Ramos (cell line): Measurements from ENCODE around the gene GCLC.
"Not testable (repeated sequence)": the region's sequence is repeated elsewhere in the genome, so short reads cannot be mapped to it uniquely, and the experiment has no call there.

Experiments
- in situ Hi-C: fragments of 300-500 bp; cut with MboI; formaldehyde crosslinking; loops from one replicate; pipeline ENCODE4 v1.14.3; 2022; ENCODE audit warnings: low sequenced_read_pairs; ENCODE audit not compliant: unreplicated experiment

GCLC gene

DNA sequence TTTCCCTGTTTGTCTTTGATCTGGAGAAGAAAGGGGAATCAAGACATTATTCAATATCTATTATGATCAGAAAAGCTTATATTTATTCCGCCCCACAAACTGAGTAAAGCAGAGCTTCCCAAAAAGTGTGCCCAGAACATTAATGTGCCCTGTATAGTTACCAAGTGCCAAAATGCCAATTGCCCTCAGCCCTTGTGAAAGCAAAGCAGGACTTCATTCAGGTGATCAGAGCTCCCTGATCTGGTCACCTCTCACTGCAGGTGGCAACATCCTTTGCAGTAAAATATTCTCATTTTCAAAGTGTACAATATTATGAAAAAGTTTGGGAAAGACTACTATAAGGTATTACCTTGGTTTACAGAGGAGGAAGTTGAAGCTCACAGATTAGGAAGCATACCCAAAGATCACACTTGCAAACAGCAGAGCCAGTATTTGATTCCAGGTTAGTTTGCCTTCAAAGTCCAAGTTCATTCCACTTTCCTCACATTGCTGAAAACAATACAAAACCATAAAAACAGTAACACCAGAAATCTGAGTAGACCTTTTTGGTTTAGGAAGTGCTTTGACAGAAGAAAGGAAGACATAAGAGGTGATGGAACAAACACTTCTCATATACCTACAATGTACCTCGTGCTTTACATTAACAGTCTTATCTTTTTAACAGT lies 19.6 kb upstream of the GCLC start:
- in situ Hi-C loops = no loop called here

DNA sequence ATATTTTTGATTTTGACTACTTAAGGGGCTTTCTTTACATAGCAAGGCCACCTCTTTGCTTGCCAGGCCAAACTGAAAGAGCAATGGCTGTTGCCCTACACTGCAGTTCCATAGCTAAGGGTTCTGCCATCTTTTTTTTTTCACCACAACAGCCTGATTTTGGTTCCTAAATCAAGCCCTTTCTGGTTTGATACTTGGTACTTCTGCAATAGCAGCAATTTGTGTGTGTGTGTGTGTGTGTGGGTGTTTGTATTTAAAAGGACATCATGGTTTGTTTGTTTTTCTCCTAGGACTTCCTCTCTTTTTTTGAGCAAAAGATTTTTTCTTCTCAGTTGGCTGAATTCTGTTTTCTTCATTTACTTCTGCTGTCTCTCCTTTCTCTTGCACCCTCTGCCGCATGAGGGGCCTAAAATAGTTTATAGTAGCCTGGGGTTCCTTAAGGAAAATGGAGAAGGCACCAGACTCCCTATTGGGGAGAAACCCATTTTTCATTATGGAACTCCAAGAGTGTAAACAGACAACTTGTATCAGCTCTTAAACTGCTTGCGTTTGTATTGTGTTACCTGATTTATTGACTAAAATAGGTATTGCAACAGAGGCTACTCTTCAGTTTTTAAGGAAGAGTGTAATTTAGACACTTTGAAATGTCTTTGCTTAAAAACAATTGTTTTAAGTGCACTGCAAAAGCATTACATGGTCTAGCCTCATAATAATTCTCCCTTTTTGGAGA lies 12.2 kb upstream of the GCLC start:
- in situ Hi-C loops = no loop called here

DNA sequence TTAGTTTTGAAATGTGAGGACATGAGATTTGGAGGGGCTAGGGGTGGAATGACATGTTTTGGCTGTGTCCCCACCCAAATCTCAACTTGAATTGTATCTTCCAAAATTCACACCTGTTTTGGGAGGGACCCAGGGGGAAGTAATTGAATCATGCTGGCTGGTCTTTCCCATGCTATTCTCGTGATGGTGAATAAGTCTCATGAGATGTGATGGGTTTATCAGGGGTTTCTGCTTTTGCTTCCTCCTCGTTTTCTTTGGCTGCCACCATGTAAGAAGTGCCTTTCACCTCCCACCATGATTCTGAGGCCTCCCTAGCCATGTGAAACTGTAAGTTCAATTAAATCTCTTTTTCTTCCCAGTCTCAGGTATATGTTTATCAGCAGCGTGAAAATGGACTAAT lies 8.7 kb upstream of the GCLC start:
- in situ Hi-C loops = not testable (repeated sequence)

DNA sequence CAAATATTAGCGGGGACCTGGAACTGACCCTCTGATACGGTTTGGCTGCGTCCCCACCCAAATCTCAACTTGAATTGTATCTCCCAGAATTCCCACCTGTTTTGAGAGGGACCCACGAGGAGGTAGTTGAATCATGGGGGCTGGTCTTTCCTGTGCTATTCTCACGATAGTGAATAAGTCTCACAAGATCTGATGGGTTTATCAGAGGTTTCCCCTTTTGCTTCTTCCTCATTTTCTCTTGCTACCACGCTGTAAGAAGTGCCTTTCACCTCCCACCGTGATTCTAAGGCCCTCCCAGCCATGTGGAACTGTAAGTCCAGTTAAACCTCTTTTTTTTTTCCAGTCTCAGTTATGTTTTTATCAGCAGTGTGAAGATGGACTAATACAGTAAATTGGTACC lies 6.8 kb upstream of the GCLC start:
- in situ Hi-C loops = not testable (repeated sequence)

DNA sequence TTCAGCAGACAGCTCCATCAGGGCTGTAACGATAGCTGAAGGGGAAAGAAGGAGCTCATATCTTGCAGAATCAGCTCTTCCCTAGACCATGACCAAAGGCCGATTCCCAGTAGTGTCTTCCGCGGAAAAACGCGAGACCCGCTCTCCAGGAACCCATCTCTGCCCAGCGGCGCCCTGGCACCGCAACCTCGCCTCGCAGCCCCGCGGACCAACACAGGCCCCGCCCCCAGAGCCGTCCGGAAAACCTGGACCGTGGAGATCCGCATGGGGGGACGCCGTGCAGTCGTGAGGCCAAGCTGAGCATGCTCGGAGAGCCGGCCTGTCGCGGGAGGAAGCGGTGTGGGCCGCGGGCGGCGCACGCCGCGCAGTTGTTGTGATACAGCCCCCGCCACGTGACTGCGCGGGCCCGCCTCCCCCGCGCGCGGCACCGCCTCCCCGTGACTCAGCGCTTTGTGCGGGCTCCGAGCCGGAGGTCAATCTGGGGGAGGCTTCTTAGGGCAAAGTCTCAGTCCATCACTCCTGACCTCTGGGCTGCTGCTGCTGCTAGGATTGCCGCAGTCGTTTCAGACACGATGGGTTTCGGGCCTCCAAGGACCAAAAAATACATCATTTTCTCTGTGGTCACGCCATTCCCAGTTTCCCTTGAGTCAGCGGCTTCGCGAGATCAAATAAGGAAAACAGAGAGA lies 3.1 kb upstream of the GCLC start:
- in situ Hi-C loops = no loop called here

DNA sequence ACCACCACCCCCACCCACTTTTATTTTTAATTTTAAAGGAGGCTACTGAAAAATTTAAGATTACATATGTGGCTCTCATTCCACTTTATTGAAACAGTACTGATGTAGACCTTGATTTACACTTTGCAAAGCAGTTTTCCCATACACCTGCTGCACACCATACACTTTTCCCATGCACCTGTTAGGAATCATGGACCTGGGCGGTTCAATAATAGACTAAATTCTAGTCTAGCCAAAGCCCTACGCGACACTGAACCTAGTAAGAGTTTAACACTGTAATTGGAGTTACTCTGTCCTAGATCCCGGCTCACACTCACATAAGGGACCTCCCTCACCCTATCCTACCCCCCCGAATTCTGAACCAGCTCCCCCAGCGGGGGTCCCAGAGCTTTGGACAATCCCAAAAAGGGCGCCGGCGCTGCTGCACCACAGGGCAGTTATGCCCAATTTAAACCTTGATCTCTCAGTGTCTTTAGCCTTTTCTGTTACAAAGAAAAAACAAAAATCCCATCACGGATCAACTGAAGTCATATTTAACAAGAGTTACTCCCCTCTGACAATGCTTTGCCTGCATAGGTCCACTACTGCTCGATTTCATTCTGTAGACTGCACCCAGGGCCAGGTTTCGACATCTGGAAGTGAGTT lies 2.4 kb upstream of the GCLC start:
- in situ Hi-C loops = no loop called here

DNA sequence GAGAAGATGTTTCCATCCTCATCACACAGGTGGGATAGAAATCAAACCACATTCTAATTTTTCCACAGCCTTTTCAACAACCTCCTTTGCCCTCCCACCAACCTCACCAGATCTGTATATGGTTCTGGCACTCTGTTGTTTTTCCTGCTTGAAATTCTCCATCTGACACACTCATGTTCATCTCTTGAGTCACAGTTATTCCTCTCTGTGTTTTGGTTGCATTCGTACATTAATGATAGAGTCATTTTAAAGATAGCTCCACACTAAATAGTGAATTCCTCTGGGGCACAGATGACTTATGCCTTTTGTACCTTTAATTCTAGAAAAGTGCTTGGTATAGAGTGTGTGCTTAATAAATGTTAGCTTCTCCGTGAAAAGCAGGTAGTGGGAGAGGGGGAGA lies 1.4 kb upstream of the GCLC start:
- in situ Hi-C loops = no loop called here

DNA sequence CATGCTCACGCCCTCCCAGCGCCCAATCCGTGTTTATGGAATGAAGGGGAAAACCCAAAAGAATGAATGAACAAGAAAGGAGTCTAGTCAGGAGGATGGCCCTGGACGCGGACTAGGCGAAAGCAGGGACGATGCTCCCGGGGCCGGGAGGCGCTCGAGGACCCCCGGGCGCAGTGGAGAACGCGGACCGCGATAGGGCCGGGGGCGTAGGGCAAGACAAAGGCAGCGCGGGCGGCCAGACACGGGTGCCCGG lies 758 bp downstream of the GCLC start:
- in situ Hi-C loops = no loop called here

DNA sequence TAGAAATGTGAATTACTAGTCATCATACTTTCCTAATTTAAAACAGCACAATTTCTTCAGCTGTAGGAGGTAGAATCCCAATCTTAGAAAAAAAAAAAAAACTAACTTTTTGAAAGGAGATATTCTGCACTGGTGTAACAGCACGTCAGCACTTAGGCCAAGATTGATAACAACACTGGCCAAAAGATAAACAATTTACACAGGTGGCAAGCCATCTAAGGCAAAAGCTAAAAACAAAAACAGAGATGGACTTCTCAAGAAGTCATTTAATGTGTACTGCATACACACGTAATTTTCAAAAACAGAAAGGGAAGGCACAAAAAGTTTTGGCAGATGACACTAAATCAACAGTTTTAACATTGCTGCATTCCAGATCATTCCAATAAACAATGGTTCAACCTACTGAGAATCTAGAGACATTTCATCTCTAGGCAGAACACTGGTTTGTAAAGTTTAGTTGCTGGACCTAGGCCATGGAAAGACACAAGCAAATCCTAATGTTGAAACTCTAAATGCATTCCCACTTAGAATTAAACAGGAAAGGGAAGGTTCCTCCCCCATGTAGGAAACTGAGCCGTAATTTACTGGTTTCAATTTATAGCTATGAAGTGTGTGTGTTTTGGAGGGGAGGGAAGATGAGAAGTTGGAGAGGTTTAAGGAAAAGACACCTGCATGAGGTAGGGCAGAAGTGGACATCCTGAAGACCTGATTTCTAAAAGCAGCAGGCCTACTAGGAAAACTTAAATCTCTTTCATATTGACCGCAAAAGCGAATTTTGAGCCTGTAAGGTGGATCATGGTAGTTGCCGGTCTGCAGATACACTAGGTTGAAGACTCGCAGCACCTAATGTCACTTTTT lies 1.3 kb downstream of the GCLC start:
- in situ Hi-C loops = no loop called here

DNA sequence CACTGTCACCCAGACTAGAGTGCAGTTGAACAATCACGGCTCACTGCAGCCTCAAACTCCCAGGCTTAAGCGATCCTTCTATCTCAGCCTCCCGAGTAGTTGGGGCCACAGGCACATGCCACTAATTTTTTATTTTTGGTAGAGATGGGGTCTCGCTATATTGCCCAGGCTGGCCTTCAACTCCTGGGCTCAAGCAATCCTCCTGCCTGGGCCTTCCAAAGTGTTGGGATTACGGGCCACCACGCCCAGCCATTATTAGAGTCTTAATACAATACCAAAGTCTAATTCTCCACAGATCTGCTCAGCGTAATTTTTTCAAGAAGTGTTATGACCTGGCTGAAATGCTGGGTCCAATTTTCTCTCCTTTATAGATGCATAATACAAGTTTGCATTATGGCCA lies 3.0 kb downstream of the GCLC start:
- in situ Hi-C loops = no loop called here

DNA sequence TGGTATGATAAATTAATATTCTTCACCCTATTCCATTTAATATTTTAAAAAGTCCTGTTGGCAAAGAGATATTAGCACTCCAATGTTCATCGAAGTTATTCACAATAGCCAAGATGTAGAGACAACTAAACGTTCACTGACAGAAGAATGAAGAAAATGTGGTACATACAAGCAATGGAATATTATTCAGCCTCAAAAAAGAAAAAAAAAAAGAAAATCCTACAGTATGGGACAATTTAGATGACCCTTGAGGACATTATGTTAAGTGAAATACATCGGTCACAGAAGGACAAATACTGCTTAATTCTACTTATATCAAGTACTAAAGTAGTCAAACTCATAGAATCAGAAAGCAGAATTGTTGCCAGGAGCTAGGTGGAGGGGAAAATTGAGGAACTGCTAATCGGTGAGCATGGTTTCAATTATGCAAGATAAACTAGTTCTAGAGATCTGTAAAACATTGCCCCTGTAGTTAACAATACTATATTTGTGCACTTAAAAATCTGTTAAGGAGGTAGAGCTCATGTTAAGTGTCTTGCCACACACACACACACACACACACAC lies 4.7 kb downstream of the GCLC start:
- in situ Hi-C loops = no loop called here

DNA sequence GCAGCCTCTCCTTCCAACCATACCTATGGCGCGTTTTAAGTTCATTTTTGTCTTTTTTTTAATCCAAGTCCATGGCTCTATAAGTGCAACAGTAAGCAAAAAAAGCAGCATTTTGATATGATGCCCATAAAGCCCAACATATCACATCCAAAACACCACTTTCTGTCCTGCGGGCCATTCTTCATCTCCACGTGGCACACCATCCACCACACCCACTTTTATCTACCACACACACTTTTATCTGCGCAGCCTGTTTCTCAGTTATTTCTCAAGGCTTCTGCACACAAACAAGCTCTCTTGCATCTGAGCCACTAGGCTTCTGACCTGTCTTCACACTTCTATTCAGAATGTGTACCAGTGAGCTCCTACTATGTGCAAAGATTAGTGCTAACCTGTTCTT lies 5.3 kb downstream of the GCLC start:
- in situ Hi-C loops = no loop called here

DNA sequence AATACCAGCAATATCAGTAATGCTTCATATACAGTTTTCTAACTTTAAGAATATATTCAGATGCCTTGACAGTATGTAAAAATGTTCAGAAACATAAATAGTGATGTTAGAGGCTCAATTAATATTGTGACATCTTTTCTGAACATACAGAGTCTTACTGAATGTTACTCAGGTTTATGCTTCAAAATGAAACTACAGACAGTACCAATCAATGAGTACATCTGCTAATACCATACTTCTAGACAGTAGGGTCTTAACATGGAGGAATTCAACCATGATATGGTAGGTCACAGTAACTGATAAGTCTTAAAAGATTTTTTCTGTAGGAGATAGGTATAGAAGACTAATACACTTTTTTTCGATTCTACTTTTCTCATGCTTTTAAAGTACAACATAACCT lies 8.3 kb downstream of the GCLC start:
- in situ Hi-C loops = no loop called here

DNA sequence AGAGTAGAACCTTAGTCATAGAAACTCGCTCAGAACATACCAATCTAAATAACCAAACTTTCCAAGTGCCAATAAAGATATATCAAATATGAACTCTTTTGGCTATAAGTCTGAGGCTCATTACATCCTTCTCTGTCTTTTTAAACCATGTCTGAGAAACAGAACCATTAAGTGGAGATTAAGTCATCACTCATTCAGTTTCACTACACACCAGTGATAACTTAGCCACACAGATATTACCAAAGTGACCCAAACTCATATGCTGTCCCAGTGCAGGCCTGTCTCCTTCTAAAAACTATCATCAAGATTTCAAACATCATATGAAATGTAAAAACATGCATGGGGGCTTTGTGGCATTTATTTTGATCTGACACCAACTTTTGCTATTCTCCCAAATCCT lies 12.0 kb downstream of the GCLC start:
- in situ Hi-C loops = no loop called here

DNA sequence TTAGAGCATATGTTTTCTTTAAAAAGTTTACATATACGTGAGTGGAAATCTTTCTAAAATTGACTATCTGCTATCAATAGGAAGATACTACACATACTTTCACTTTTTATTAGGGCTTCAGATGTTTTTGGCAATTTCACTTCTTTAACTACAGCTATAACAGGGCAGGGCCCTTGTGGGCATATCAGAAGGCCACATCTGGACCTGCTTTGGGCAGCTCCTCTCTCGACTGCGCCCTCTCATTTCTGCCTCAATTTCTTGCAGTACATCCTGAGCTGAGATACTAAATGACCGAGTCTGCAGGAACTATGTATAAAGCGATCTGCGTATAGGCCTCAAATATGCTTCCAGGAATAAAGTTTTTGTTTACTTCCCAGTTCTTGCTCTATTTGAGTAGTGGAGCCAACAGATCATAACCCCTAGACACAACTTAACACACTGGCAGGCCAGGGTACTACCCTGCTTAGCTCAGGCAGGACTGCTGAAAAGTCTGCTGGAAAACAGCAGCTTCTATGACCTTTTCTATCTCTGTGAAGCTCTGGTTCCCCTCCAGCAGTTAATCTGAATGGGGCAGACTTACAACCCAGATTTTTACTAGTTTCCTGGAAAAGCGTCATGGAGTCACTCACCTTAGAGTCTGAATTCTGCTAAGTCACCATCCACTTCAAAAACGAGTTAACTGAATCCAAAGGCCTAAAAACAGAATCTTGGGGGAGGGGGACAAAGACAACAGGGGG lies 12.7 kb downstream of the GCLC start:
- in situ Hi-C loops = no loop called here

DNA sequence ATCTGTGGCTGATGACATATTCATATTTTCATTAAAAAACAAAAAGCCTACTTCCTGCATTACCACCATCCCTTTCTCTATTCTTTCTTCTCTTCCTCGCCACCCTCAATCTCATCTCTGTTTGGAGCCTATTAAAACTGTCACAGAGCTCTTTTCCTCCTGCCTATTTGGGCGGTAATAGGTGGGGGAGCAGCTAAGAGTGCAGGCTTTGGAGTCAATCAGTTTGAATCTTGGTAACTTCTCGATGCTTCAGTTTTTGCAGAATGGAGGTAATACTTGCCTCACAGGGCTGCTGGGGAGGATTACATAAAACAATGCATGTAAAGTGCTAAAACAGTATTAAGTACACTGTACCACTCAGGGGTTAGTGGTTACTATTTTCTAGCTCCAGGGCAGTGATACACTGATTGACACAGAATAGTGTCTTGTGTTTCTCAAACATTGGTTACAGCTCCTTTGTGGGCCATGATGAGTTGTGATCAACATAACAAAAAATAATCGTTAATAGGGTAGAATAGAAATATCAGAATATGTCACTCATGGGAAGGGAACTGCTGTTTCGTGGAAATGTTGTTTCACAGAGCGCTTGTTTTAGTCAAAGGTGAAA lies 14.0 kb downstream of the GCLC start:
- in situ Hi-C loops = no loop called here

DNA sequence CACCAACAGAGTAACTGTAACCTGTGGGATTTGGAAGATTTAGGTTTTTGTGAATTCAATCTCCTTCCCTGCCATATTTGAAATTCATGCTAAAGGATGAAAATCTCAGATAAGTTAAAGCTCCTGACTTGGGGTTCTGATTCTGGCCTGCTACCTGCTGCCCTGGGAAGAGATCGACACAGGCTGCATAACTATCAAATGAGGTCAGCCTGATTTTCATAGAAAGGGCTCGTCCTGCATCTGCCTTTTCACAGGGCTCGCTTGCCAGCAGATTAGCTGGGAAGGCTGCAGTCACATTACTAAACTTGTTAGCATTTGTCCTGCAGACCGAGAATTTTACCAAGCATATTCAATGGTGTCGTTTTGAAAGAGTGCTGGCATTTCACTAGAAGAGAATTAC lies 14.6 kb downstream of the GCLC start:
- in situ Hi-C loops = no loop called here

DNA sequence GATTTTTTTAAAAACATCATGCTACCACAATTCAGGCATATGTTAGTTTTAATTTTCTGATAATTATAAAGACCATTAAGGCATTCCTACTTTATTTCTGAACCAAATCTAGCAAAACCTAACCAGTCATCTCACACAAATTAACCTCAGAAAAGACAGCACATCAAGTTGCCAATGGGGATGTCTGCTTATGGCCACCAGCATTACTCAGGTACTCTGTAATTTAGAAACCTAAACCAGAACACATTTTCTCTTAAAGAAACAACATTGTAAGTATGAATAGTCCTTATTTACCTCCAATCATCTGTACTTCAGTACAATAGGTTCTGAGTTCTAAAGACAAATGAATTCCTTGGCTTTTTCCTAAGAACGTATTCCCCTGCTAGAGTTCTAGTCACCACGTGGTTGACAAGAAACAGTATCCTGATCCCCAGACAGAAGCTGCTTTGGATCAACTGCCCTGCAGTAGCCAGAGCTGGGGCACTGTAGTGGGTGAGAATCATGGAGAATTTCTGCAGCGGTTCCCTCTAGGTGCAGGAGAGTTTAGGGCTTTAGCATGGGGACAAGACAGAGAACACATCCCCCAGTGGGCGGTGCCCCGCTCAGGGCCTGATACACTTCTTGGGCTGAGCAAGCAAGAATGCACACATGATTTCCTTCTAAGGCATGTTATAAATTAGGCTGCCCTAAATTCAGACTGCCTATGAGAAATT lies 15.4 kb downstream of the GCLC start:
- in situ Hi-C loops = no loop called here

DNA sequence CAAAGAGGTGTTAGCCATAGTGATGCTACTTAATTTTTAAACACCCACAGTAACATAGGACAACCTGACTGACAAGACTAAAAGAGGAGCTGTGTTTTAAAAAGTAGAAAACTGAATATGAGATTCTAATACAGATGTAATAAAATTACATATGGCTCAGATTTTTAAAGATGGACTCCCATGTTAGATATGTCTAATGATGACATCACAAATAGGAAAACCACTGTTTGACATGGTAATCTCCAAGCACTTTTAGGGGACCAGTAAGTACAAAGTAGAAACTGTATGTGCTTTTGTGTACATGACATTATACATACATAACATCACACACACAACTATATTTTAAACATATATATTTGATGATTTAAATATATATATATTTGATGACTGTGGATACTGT lies 16.8 kb downstream of the GCLC start:
- in situ Hi-C loops = no loop called here
